Stimulated activated CD4-positive, alpha-beta T cell treated with anti-CD3 and anti-CD28 coated beads, Interleukin-2, amount 100 ng/mL, for 48 hours (primary cell): ENCODE results near the gene ALDH3B1.

Experiments used
- DNase-seq, 2 donors: peaks; one replicate each; pipeline ENCODE4 v3.0.0-alpha.2; 2020

Gene ALDH3B1

DNA sequence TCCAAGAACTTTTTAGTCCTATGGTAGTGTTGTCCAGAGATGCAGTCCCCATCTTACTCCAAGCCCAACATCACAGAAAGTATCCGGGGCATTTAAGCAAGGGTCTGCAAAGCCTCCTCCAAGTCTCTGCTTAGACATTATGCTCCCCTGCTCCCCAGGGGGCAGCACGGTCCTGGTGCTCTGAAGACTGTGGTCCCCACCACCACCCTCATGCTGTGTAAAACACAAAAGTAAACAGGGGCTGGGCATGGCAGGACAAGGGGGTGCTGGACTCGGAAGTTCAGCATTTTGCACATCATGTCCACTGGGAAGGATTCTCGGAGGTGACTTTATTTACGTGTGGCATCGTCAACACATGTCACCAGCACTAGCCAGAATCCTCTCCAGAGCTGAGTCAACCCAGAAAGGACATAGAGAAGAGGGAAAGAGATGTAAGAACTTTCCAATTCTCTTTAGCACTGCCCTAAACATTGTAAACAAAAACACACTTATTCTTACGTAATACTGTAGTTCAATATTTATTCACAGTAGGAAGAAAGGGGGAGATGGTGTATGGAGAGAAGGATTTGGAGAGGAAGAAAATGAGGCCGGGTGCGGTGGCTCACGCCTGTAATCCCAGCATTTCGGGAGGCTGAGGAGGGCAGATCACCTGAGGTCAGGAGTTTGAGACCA is 66.4 kb downstream of the ALDH3B1 start:
- no peak for DNase-seq

DNA sequence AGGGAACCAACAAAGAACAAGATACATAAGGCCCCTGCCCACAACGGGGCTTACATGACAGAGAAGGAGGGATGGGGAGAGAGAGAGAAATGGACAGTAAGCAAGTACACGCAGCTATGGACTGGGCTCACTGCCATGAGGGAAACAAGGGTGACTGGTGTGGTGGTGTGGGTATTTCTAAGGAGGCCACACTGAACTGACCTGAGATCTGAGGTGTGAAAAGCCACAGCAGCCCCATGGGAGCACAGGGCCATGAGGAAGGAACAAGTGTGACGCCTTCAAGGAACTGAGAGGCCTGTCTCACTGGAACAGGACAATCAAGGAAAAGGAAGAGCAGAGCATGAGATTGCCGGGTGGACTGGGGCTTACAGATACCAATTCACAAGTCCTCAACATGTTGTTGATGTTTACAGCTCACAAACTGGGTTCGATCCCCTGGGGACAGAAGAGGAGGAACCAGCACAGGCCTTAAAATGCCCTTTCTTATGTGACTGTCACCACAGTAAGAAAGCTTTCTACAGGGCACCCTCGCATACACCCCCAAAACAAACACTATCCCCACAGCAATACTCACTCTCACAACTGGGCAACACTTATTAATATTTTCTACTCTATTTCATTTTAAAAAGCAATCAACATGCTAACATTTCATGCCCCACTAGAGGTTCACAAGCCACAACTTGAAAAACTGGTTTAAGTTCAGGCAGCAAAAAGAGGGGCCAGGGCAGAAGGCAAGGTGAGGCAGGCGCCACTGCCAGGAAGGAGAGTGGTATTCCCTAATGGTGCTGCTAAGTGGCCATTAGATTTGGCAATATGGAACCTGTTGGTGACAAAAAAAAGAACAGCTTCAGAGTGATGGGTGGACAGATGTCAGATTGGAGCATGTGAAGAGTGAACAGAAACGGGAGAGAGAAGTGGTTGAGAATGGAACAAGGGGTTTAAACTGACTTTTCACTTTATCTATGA is 67.8 kb downstream of the ALDH3B1 start:
- DNase-seq, result no peak
